ENCODE data around the gene ZNF469. TPM values are rescaled to one million over a fixed set of nuclear protein-coding genes. Genes with fewer than 3 reads are reported as not detected.
A peak's percentile ranks its signal among the peaks of the same experiment; 100 is the strongest.

Gene ZNF469, protein sequence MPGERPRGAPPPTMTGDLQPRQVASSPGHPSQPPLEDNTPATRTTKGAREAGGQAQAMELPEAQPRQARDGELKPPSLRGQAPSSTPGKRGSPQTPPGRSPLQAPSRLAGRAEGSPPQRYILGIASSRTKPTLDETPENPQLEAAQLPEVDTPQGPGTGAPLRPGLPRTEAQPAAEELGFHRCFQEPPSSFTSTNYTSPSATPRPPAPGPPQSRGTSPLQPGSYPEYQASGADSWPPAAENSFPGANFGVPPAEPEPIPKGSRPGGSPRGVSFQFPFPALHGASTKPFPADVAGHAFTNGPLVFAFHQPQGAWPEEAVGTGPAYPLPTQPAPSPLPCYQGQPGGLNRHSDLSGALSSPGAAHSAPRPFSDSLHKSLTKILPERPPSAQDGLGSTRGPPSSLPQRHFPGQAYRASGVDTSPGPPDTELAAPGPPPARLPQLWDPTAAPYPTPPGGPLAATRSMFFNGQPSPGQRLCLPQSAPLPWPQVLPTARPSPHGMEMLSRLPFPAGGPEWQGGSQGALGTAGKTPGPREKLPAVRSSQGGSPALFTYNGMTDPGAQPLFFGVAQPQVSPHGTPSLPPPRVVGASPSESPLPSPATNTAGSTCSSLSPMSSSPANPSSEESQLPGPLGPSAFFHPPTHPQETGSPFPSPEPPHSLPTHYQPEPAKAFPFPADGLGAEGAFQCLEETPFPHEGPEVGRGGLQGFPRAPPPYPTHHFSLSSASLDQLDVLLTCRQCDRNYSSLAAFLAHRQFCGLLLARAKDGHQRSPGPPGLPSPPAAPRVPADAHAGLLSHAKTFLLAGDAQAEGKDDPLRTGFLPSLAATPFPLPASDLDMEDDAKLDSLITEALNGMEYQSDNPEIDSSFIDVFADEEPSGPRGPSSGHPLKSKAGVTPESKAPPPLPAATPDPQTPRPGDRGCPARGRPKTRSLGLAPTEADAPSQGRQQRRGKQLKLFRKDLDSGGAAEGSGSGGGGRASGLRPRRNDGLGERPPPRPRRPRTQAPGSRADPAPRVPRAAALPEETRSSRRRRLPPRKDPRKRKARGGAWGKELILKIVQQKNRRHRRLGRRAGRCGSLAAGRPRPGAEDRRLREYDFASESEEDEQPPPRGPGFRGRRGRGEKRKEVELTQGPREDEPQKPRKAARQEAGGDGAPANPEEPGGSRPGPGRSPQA (N-terminal part only)
- total RNA-seq, result under 1 TPM; 0.17 to 0.40 TPM

DNA sequence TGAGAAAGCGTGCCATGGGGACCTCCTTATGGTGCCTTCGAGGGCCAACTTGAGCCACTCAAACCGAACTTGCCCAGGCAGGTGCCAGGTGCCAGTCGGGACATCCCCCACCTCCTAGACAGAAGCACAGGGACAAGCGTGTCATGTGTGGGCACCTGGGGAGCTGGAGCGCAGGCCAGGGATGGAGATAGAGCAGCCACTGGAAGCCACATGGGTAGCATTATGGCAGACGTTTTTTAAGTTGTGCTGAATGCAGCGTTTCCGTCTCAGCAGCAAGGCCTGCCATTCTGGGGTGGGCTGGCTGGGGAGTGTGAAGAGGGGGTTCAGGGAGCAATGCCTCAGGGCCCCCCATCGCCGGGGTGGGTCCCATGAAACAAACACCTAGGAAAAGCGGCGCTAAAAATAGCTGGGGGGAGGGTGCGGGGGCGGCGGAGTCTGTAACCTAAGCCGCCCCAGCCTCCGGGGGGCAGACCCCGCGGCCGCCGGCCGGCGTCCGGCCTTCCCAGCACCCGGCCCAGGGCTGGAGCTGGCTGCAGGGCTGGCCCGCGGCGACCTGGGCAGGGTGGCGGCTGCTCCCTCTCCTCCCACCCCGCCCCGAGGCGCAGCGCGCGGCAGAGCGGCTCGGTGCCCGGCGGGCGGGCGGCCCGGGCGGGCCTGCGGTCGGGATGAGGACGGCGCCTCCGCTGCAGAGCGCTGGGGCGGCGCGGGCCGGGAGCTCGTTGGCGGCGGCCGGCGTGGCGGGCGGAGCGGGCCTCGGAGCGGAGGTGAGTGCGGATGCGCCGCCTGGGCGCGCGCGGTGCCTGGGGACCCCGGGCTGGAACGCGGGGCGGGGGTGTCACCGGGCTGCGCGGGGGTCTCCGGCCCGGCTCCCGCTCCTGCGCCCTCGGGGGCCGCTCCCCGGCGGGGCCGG is at the start of gene ZNF469:
ZNF469 (plus strand) TSS at position 469 of the 910 bp plus-strand sequence. CDS start 44,512 bp downstream, outside the sequence.
- TF ChIP-seq, protein P1, sequence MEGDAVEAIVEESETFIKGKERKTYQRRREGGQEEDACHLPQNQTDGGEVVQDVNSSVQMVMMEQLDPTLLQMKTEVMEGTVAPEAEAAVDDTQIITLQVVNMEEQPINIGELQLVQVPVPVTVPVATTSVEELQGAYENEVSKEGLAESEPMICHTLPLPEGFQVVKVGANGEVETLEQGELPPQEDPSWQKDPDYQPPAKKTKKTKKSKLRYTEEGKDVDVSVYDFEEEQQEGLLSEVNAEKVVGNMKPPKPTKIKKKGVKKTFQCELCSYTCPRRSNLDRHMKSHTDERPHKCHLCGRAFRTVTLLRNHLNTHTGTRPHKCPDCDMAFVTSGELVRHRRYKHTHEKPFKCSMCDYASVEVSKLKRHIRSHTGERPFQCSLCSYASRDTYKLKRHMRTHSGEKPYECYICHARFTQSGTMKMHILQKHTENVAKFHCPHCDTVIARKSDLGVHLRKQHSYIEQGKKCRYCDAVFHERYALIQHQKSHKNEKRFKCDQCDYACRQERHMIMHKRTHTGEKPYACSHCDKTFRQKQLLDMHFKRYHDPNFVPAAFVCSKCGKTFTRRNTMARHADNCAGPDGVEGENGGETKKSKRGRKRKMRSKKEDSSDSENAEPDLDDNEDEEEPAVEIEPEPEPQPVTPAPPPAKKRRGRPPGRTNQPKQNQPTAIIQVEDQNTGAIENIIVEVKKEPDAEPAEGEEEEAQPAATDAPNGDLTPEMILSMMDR (IDR thresholded peaks at IDR 0.05), result no peak
- Histone ChIP-seq H3K4me3 (peak within 1 kb of the TSS; percentile 20), H3K27ac (no peak within 1 kb of the TSS), H3K9me3 (no peaks in the 10 kb centered on the region), H3K4me1 (no peaks in the 10 kb centered on the region), H3K36me3 (no peaks in the 10 kb centered on the region), H3K27me3 (peaks cover 26% of the 10 kb centered on the region), H3K9ac (ENCODE audit: low read depth in 2 of 2, low read length in 2 of 2) (no peak within 1 kb of the TSS)
- DNase-seq, result no peak
- intact Hi-C loops (cut with DNase I), result no loop called here

GRCh38 chr16:88333848-88334777 is 48.6 kb upstream of the ZNF469 start:
- Histone ChIP-seq H3K9ac (ENCODE audit: low read depth in 2 of 2, low read length in 2 of 2) (no peak overlapping the region), H3K27ac (no peak overlapping the region), H3K4me3 (no peak overlapping the region), H3K27me3 (no peaks in the 10 kb centered on the region), H3K36me3 (no peaks in the 10 kb centered on the region), H3K4me1 (no peaks in the 10 kb centered on the region), H3K9me3 (no peaks in the 10 kb centered on the region)
- intact Hi-C loops (cut with DNase I), result no loop called here
- TF ChIP-seq, protein P1 (IDR thresholded peaks at IDR 0.05), result no peak
- DNase-seq, result no peak

GRCh38 chr16:88334778-88335720 is 47.7 kb upstream of the ZNF469 start:
- intact Hi-C loops (cut with DNase I), result no loop called here
- Histone ChIP-seq H3K36me3 (no peaks in the 10 kb centered on the region), H3K27me3 (no peaks in the 10 kb centered on the region), H3K4me3 (no peak overlapping the region), H3K4me1 (no peaks in the 10 kb centered on the region), H3K9me3 (no peaks in the 10 kb centered on the region), H3K27ac (no peak overlapping the region), H3K9ac (ENCODE audit: low read depth in 2 of 2, low read length in 2 of 2) (no peak overlapping the region)
- TF ChIP-seq, protein P1 (IDR thresholded peaks at IDR 0.05), result no peak
- DNase-seq, result no peak

DNA sequence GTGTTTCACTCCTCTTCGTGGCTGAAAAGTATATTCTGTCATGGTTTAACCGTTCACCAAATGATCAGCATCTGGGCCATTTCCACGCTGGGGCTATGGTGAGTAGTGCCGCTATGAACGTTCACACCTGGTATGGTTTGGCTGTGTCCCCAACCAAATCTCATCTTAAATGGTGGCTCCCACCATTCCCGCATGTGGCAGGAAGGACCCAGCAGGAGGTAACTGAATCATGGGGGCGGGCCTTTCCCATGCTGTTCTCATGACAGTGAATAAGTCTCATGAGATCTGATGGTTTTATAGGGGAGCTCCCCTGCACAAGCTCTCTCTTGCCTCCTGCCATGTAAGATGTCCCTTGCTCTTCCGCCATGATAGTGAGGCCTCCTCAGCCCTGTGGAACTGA is 45.7 kb upstream of the ZNF469 start:
- Histone ChIP-seq H3K27ac (no peak overlapping the region), H3K4me3 (no peak overlapping the region), H3K36me3 (no peaks in the 10 kb centered on the region), H3K9ac (ENCODE audit: low read depth in 2 of 2, low read length in 2 of 2) (no peak overlapping the region), H3K4me1 (no peaks in the 10 kb centered on the region), H3K9me3 (no peaks in the 10 kb centered on the region), H3K27me3 (no peaks in the 10 kb centered on the region)
- intact Hi-C loops (cut with DNase I), result no loop called here
- no peak for DNase-seq
- TF ChIP-seq, protein P1 (IDR thresholded peaks at IDR 0.05), result no peak

All from colonic mucosa (tissue), 4 donors.